Lower leg skin (tissue), 4 donors: ENCODE measurements around the gene CTSL. TPM values are rescaled to one million over a fixed set of nuclear protein-coding genes. Genes with fewer than 3 reads are reported as not detected.

Experiments
- DNase-seq, 2 donors: peaks; one replicate each; pipeline ENCODE4 v3.0.0-alpha.2; 2019; ENCODE audit warnings: low spot score in 2 of 2
- H3K4me3 ChIP-seq: fragments of 200-600 bp; sonication (generic); 2 replicates; pipeline ENCODE4 v1.5.1; 2017; ENCODE audit warnings: mild to moderate bottlenecking, low read depth; ENCODE audit not compliant: poor library complexity, severe bottlenecking
- POLR2A ChIP-seq, 2 donors: fragments of 450-650 bp; IDR thresholded peaks; one replicate each; pipeline ENCODE4 v1.6.1; 2016 to 2017; ENCODE audit warnings: antibody characterized with exemption in 2 of 2, mild to moderate bottlenecking in 1 of 2, moderate library complexity in 1 of 2
- WGBS, 2 donors: methylation state at CpG; one replicate each; pipeline ENCODE4 v1.1.5; 2018; 5-methylcytosine and 5-hydroxymethylcytosine counted together
- intact Hi-C: fragments of 100-400 bp; cut with DNase I; formaldehyde crosslinking; loops from one replicate; pipeline ENCODE4 v1.15.0; 2023; ENCODE audit warnings: low total_unique reads
- total RNA-seq, 4 donors: library from RNA; depleted of rRNA; stranded (reverse); fragments of >200 nt; gene quantifications; one replicate each; pipeline ENCODE4 v1.1.0, GENCODE V29; 2016
- TF ChIP-seq, protein P1 (sequence below), 3 donors: fragments of 450-650 bp; IDR thresholded peaks; one replicate each; pipeline ENCODE4 v1.5.1; 2016; ENCODE audit warnings: antibody characterized with exemption in 3 of 3, mild to moderate bottlenecking in 3 of 3, moderate library complexity in 2 of 3

CTSL gene
- total RNA-seq, 4 donors from 2014 or later = 22.0 to 41.3 (median 33.8) TPM

DNA sequence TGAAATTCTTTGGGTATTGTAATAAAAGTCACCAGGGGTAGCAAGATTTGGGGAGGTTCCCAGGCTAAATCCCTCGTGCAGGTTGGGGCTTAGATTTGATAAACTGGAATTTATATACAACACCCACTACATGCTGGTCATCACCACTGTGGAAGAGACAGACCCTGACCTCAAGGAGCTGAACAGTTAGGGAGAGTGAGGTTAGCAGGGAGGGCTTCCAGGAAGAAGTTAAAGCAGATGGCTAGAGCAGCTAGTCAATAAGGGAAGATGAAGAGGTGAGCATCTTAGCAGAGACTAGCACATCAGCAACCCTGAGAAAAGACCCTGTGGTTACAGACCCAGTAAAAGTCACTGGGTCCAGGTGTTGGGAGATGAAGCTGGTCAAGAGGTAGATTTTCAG, 6.4 kb downstream of the CTSL start:
- WGBS, 2 donors = 64 to 74% methylated on average over 1 of the region's 1 CpG
- TF ChIP-seq, protein P1, sequence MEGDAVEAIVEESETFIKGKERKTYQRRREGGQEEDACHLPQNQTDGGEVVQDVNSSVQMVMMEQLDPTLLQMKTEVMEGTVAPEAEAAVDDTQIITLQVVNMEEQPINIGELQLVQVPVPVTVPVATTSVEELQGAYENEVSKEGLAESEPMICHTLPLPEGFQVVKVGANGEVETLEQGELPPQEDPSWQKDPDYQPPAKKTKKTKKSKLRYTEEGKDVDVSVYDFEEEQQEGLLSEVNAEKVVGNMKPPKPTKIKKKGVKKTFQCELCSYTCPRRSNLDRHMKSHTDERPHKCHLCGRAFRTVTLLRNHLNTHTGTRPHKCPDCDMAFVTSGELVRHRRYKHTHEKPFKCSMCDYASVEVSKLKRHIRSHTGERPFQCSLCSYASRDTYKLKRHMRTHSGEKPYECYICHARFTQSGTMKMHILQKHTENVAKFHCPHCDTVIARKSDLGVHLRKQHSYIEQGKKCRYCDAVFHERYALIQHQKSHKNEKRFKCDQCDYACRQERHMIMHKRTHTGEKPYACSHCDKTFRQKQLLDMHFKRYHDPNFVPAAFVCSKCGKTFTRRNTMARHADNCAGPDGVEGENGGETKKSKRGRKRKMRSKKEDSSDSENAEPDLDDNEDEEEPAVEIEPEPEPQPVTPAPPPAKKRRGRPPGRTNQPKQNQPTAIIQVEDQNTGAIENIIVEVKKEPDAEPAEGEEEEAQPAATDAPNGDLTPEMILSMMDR (IDR thresholded peaks at IDR 0.05) = no peak
- no peak for TF ChIP-seq POLR2A (IDR thresholded peaks at IDR 0.05)
- DNase-seq = no peak
- H3K4me3 ChIP-seq = no peak overlapping the region
- intact Hi-C loops = no loop called here

DNA sequence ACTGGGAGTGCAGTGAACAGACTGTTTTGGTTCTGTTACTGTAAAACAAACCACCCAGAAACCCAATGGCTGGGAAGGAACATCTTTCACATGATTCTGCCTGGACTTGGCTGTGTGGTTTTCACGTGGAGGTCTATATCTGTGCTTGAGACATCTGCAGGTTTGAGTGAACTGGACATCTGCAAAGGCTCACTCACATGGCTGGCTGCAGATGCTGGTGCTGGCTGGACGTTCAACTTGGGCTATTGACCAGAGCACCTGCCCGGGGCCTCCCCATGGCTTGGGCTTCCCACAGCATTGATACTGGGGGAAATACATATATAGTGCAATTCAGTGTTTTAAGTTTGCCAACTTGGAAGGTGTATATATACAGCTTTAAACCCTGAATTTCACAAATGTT, 6.8 kb downstream of the CTSL start:
- intact Hi-C loops = no loop called here
- TF ChIP-seq, protein P1 (IDR thresholded peaks at IDR 0.05) = no peak
- 82 to 84% methylated on average over 3 of the region's 3 CpGs for WGBS, 2 donors

DNA sequence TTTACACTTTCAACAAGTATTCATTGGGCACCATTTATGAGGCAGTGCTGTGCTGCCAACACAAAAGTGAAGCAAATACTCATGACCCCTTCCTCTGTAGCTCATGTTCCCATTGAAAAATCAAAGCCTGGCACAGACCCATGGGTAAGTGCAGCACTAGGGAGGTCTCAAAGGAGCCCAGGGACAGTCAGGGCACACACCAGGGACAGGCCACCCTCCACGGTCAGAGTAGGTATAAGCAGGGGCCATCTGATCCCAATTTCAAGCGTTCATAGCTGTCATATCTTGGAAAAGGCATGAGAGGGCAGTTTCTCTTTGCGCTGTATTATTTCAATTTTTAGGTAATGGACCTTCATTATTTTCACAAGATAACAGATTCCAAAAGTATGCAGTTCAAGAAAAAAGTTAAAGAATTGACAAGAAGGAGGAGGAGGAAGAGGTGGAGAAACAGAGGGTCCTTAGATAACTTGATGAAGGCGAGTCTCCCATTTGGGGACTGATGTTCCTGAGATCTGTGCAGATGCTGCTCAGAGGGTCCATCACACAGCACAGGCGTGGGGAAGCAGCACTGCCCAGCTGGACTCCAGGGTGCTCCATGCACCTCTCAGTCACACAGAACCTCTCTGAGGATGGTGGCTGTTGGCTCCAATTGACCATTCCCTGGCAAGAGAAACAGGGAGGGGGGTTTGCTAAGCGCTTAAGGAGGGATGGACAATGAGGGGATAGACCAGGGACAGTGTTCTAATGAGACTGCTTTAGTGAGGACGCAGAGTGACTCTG, 7.5 kb downstream of the CTSL start:
- no peak for DNase-seq
- H3K4me3 ChIP-seq = no peak overlapping the region
- 89% methylated on average over 7 of the region's 7 CpGs for WGBS, 2 donors
- TF ChIP-seq POLR2A (IDR thresholded peaks at IDR 0.05) = no peak
- TF ChIP-seq, protein P1 (IDR thresholded peaks at IDR 0.05) = no peak
- intact Hi-C loops = no loop called here

More for the DNA sequence above, 6.8 kb downstream of the CTSL start:
- DNase-seq = no peak
- H3K4me3 ChIP-seq = no peak overlapping the region

DNA sequence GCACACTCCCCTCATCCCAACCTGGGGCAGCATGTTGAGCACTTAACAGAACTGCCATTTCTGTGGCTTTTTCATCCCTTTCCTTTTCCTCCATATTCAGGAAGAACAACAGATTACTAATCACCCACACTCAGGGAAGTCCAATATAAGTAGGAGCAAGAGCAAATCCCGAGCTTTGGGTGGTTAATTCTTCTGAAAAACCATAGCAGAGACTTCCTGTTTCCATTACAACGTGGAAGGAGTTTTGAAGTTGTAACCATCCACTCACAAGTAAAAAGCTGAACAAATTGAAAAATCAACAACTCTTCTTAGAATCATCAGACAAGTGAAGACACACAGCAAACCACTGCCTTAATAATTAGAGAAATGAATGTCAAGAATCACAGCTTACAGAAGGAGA, 8.2 kb downstream of the CTSL start:
- 44 to 45% methylated on average over 2 of the region's 2 CpGs for WGBS, 2 donors
- no peak overlapping the region for H3K4me3 ChIP-seq
- intact Hi-C loops = no loop called here
- no peak for DNase-seq
- TF ChIP-seq, protein P1 (IDR thresholded peaks at IDR 0.05) = no peak
- no peak for TF ChIP-seq POLR2A (IDR thresholded peaks at IDR 0.05)

DNA sequence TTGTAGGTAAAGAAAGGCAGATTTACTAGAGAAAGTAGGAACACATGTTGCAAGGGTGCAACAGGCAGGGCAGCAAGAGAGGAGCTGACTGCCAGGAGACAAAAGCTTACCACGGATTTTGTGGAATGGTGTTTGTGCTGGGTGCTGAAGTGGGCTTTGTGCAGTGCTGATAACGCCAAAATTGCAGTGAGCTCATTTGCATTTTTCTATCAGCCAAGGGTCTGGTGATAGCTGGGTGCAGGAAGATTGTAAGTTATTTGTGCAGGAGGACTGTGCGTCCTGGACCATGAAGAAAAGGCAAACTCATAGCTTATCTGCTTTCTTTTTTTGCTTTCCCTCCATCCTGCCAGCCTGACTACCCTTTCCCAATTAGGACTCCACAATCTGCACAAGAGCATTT, 13.6 kb downstream of the CTSL start:
- intact Hi-C loops = no loop called here
- no peak for DNase-seq
- H3K4me3 ChIP-seq = no peak overlapping the region
- WGBS, 2 donors = 80 to 92% methylated on average over 3 of the region's 3 CpGs
- TF ChIP-seq, protein P1 (IDR thresholded peaks at IDR 0.05) = no peak

DNA sequence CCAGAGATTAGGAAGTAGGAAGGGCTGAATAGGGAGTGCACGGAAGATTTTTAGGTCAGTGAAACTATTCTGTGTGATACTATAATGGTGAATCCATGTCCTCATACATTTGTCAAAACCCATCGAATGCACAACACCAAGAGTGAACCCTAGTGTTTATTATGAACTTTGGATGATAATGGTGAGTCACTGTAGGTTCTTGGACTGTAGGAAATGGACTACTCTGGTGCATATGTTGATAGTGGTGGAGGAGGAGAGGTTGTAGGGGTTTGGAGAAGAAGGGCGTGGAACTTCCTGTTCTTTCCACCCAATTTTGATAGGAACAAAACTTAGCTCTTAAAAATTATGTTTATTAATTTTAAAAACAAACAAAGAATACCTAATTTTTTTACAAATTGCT, 14.3 kb downstream of the CTSL start:
- intact Hi-C loops = no loop called here
- TF ChIP-seq, protein P1 (IDR thresholded peaks at IDR 0.05) = no peak
- no peak for TF ChIP-seq POLR2A (IDR thresholded peaks at IDR 0.05)
- 62 to 72% methylated on average over 3 of the region's 3 CpGs for WGBS, 2 donors
- DNase-seq = no peak
- no peak overlapping the region for H3K4me3 ChIP-seq
